HG03097 (cell line): ENCODE measurements around the gene FOXP3.

Experiments used
- ATAC-seq: cut with Tn5 transposase; IDR thresholded peaks from one replicate; pipeline ENCODE4 v1.9.1; 2021; ENCODE audit not compliant: unreplicated experiment, low FRiP score

The FOXP3 gene

DNA sequence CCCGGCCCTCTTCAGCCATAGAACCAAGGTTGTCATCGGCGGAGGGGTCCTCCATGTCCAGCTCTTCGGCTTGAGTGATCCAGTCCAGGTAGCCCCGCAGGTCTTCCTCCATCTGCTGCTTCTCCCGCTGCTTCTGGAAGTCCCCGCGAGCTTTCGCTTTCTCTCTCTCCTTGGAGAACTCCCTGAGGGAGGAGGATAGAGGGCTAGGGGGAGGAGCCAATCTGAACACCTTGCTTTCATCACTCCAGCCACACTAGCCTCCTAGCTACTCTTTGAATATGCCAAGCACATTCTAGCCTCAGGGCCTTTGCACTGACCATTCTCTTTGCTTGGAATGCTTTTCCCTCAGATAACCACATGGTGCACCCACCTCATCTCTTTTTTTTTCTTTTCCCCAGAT lies 37.6 kb downstream of the FOXP3 start:
- ATAC-seq = no peak

DNA sequence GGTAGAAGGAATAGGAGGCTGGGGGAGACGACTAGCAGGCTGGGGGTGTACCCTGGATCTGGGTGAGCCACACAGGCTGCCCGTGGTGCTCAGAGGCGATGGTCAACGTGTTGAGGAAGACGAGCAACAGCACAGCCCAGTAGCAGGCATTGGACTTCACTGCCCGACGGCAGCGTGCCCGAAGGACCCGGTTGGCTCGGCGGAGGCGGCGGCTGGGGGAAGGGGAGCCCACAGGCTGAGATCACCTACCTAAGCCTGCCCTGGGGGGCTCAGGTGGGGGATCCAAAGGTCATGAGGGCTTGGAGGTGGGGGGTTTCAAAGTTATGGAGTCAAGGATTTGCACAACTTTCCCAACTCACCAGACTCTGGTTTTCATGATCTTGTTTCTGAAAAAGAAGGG lies 38.7 kb downstream of the FOXP3 start:
- no peak for ATAC-seq

DNA sequence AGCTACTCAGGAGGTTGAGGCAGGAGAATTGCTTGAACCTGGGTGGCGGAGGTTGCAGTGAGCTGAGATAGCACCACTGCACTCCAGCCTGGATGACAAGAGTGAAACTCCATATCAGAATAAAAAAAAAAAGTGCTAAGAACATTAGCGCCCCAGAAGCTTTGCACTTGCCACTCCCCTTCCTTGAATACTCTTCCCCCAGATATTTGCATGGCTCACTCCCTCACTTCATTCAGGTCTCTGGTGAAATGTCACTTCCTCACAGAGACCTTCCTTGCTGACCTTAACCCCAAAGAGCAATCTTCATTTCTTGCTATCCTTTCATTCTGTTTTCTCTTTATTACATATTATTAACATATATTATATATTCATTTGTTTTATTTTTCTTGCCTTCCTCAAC lies 42.6 kb downstream of the FOXP3 start:
- ATAC-seq = no peak

DNA sequence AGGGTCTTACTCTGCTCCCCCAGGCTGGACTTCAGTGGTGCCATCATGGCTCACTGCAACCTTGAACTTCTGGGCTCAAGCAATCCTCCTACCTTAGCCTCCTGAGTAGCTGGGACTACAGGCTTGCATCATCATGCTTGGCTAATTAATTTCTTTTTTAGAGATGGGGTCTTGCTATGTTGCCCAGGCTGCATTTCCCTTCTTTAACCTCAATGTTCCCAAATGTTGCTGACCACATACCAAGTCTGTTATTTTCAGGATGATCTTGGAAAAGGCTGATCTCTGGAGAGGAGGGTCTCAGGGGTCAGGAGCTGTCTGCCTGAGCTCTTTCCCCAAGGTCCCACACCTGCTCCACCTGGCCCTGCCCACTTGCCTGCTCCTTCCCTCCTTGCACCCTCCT lies 44.4 kb downstream of the FOXP3 start:
- no peak for ATAC-seq

DNA sequence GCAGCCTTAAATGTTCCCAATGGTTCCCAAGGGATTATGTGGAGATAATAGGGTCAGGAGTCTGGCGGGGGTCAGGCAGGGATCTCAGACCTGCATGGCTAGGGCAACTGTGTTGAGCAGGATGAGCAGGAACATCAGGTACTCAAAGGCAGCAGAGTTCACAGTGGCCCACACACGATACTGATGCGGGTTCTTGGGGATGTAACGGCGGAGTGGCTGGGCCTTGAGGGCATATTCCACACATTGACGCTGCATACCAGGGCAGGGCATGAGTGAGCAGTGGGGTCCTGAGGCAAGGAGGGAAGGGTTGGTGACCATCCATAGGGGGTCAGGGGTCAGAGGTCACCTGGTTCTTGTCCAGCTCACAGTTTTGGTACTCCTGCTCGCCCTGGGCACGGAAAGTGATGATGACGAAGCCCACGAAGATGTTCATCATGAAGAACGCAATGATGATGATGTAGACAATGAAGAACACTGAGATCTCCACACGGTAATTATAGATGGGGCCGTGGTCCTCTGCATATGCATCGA lies 49.4 kb downstream of the FOXP3 start:
- ATAC-seq = no peak

DNA sequence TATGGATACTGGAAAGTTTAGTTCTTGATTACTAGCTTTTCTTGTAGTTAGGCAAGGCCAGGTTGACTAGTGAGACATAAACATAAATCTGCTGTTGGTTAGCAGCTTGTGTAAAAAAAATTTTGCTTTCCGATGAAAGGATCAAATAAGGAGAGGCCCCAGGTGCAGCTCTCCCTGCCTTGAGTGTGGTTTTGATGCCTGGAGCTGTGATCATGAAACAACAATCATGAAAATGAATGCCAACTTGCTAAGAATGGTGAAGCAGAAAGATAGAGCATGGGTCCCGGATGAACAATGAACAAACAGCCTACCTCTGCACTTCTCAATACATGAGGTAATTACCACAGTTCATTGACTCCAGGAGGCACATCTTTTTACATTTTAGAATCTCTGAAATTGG lies 50.1 kb downstream of the FOXP3 start:
- ATAC-seq = no peak

DNA sequence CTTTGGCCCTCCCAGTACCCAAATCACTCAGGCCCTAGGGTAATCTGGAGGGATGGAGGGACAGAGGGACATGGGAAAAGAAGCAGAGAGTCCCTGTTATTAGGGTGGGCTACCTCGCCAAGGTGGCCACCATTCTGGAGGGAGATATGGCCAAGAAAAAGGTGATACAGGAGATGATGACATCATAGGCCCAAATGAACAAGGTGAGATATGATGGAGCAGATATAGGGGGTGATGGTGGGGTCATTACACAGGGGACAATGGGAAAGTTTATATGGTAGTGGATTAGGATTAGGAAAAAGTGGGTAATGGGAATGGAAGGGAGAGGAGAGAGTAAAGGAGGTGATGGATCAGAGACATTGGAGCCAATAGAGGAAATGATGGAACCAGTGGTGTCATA lies 51.6 kb downstream of the FOXP3 start:
- no peak for ATAC-seq

DNA sequence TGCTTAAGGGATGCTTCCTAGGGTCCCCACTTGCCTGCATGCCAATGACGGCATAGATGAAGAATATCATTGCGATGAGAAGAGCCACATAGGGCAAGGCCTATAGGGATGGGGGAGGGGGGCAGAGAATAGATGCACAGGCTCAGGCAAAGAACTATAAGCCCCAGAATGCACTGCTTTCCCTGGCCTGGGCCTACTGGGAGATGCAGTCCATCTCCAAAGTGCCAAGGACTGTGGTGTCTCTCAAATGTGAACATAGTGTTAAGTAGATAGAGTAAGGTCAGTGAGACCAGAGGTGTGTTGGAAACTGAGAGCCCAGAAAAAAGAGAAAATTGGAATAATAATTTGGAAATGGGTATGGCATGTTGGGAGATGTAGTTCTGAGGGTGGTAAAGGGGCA lies 52.3 kb downstream of the FOXP3 start:
- no peak for ATAC-seq

DNA sequence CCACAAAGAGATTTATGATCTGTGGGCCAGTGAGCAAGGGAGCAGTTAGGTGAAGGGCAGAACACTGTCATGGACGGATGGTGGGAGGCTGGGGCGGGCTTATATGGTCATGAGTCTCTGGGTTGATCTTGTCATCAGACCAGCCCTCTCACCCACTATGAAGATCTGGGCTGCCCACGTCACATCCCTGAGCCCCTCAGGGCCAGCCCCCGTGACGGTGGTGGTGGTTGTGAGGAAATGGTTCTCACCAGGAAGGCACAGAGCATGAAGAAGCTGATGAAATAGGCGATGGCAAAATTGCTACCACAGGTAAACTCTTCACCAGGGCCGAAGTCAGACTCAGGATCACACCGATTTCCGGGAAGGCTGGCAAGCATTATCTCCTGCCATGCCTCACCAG lies 53.4 kb downstream of the FOXP3 start:
- ATAC-seq = no peak

DNA sequence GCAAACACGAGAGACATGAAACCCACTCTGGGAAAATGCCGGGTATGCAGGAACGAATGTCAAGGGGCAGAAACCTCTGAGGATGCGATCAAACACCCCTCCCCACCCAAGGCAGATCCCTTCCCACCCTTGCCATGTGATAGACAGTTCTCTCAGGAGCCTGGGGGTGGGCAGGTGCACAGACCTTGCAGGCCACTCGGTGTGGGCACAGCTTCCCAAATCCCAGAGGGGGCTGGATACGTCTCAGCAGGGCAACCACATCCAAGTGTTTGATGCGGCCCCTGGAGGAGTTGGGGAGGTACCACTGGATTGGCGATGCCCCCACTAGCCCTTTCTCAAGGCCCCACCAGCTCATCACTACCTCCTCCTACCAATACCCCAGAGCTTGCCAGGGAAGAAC lies 54.1 kb downstream of the FOXP3 start:
- no peak for ATAC-seq

DNA sequence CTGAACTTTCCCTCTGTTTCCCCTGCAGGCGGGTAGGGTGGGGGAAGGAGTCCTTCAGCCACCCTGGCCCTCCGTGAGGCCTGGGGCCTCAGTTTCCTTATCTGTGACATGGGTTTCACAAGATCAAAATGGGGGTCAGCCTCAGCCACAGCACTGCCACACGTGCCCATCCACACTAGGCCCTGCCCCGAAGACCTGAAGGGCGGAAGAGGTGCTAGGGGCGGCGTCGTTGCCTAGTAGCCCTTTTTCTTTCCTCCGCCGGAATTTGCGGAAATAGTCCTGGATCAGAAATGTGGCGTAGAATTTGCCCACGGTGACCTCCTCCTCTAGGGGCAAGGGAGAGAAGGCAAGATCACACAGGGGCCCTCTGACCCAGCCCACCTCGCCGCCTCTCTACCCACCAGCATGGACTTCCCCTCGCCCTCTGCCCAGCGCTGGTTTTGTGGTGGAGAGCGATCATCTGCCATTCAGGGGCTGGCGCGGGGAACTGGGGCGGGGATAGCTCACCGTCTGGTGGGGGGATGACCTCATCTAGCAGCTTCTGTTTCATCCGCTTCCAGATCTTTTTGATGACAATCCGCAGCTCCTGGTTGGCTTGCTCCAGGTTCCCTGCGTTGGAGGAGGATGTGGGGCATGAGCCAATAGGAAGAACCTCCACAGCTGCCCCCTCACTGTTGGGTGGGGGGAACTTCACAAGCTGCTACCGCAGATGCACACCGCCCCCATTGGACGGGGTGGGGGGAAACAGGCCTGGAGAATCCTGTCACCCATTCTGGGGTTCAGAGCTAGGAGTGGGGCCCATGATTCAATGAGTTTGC lies 54.9 kb downstream of the FOXP3 start:
- ATAC-seq = no peak

DNA sequence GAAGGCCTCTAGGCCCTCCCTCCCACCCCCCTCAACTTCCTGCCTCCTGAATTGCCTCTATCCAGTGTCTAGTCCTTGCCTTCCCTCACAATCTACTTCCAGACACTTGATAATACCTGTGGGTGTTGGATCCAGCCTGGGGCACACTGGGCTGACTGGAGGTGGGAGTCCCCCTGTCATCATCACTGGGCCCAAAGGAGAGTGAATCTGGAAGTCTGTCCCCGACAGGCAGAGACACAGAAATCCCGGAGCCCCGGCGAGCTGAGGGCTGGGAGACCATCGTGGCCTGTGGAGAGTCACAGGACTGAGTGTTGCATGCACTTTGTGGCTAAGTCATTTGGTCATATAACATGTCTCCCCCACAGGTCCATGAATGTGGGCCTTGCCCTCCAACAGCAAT lies 56.1 kb downstream of the FOXP3 start:
- ATAC-seq = no peak

DNA sequence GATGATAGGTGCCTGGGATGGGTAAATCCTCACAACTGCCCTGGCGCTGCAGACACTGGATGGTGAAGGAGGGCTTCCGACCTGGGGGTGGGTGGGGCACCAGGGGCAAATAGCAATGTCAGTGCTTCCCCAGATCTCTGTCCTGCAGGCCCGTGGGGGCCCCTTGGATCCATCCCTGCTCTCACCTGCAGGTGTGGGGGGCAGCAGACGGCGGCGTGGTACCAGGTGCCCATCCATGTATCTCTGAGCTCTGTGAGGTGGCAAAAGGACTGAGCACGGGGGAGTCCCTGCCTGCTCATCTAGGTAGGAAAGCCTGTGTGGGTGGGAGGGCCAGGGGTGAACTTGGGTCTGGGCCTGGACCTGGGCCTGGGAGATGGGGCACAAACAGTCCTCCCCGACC lies 58.0 kb downstream of the FOXP3 start:
- ATAC-seq = no peak

DNA sequence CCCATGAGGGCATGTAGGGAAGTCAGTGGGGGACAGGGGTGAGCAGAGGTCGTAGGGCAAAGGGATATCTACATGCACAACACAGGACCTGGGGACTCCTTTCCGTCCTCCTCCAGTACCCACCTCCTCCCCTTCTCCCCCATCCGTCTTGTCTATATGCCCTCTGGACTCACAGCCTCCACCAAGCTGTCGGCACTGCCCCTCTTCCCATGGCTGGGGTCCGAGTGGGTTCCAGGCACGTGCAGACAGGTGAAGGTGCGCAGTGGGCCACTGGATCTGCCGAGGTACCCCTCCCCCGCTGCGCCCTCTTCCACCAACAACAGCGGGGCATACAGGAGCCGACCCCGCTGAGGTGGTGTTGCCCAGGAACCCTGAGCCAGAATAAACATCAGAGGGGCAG lies 59.1 kb downstream of the FOXP3 start:
- no peak for ATAC-seq

DNA sequence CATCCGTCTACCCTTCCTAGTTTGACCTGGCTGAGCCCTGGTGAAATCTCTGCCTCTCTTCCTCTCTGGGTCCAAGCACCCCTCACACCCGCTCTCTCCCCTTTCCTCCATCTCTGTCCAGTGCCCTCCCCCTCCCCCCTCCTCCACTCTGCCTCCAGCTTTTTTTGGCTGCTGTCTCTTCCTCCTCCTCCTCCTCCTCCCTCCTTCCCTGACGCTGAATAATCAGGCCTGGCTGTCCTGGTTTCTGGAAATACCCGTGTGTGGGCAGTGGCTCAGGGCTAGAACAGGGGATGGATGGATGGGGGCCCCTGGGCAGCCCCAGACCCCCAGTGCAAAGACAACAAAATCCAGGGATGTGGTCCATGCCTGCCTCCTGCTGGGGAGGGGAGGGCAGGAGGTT lies 59.8 kb downstream of the FOXP3 start:
- ATAC-seq = no peak

DNA sequence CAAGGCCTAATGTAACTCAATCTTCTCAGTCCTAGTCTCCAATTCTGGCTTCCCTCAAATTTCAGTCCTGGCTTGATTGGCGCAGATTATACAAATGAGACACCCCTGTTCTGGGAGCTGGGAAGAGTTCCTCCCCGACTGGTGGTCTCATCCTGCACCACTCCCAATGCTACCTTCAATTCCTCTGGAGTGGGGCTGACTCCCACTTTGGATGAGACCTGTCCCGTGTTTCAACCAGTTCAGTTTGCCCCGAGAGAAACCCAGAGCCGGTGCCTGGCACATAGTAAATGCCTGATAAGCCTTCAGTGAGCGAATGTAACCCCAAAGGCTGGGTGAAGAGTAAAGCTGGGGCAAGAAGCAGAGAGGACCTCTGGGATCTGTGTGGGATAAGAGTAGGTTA lies 60.5 kb downstream of the FOXP3 start:
- ATAC-seq = no peak

DNA sequence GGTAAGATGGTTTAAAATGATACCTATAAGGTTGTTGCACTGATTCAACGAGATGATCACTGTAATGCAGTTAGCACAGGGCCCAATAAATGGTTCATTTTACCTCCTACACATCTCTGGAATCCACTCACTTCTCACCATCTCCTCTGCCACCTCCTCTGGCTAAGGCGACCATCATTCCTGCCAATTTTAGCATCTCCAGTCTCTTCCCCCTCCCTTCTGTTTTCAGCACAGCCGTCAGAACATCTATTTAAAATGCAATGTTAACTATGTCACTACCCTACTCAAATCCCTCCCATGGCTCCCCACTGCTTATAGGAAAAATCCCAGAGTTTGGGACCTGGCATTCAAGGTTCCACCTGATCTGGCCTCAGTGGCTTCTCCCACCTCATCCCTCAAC lies 61.0 kb downstream of the FOXP3 start:
- no peak for ATAC-seq

DNA sequence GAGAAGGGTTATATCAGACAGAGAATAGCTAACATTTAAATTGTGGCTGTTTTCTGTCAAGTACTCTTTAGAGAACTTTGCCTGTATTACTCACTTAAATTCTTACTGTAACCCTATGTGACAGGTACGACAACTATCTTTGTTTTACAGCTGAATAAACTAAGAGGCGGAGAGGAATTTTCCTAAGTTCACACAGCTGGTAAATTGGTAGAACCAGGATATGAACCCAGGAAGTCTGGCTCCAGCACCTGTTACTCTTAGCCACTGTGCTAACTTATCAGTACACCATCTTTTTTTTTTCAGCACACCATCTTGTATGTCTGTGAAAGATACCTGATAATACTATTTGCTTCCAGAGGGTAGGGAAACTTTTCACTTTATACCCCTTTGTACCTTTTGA lies 62.5 kb downstream of the FOXP3 start:
- ATAC-seq = no peak
